Ovary (tissue), 9 donors: ENCODE data around the gene WDR93. TPM values are rescaled to one million over a fixed set of nuclear protein-coding genes. Genes with fewer than 3 reads are reported as not detected.

Experiments used
- DNase-seq, 5 donors: peaks; one replicate each; pipeline ENCODE4 v3.0.0-alpha.2; 2019 to 2020
- H3K27ac ChIP-seq, 2 donors: fragments of 200-600 bp; one replicate each; pipeline versions ENCODE4 v1.5.1 to v1.8.0; 2019 to 2022
- H3K27me3 ChIP-seq: fragments of 200-600 bp; one replicate; pipeline ENCODE4 v1.8.0; 2022
- H3K36me3 ChIP-seq: fragments of 200-600 bp; sonication (generic); one replicate; pipeline ENCODE4 v1.5.1; 2019
- H3K4me1 ChIP-seq: one replicate; pipeline ENCODE4 v1.8.1; 2013; ENCODE audit warnings: mild to moderate bottlenecking, moderate library complexity; ENCODE audit not compliant: insufficient read depth
- H3K4me3 ChIP-seq: fragments of 200-600 bp; sonication (generic); one replicate; pipeline ENCODE4 v1.5.1; 2017
- H3K9me3 ChIP-seq, 2 donors: fragments of 200-600 bp in 1 of 2; sonication (generic) in 1 of 2; one replicate each; pipeline versions ENCODE4 v1.5.1 to v1.8.1; 2013 to 2019; ENCODE audit warnings: mild to moderate bottlenecking in 1 of 2, moderate library complexity in 1 of 2
- EP300 ChIP-seq: sonication (generic); formaldehyde crosslinking; IDR thresholded peaks from one replicate; pipeline ENCODE4 v1.6.1; 2017; ENCODE audit warnings: antibody characterized with exemption
- POLR2A ChIP-seq: fragments of 450-650 bp; IDR thresholded peaks from one replicate; pipeline ENCODE4 v1.6.1; 2017; ENCODE audit warnings: antibody characterized with exemption, mild to moderate bottlenecking, moderate library complexity
- WGBS, 3 donors: extraction: QIAGEN DNeasy Blood & Tissue Kit in 1 of 3; methylation state at CpG; one replicate each; pipeline versions ENCODE4 v1.1.5 to v1.1.7; 2013 to 2017; 5-methylcytosine and 5-hydroxymethylcytosine counted together
- intact Hi-C, 4 donors: fragments of 100-400 bp; cut with DNase I; formaldehyde crosslinking; loops; one replicate each; pipeline versions ENCODE4 v1.11.0 to v1.15.1; 2022 to 2023
- polyA plus RNA-seq, 2 donors: library from polyadenylated mRNA; stranded (reverse); fragments of 200-250 nt in 1 of 2; fragments of 350-450 nt in 1 of 2; fragmentation: Illumina TruSeq in 1 of 2; extraction: RNeasy Lipid Tissue Mini Kit (QIAGEN cat#74804) in 1 of 2; gene quantifications; one replicate each; pipeline ENCODE4 v1.2.3, GENCODE V29; 2013 to 2014
- total RNA-seq, 7 donors: library from RNA; depleted of rRNA in 2 of 7; stranded (reverse); fragments of >200 nt in 2 of 7; fragmentation: NEBNext Ultra II Directional in 3 of 7; extraction: Animal tissue kit (Norgen Biotek cat#: 25700) in 3 of 7; gene quantifications; one replicate each; pipeline versions ENCODE4 v1.1.0 to v1.2.4, GENCODE V29; 2016 to 2023
- TF ChIP-seq, protein P1 (sequence below), 3 donors: fragments of 450-650 bp in 2 of 3; fragments of 200-600 bp in 1 of 3; IDR thresholded peaks; one replicate each; pipeline versions ENCODE4 v1.5.1 to v1.8.0; 2016 to 2022; ENCODE audit warnings: antibody characterized with exemption in 3 of 3, mild to moderate bottlenecking in 1 of 3
- donor health status: DM: no; HTN: no; CAD: no; lungs with moderate emphysema.
- donor health status: DM: no; HTN: no; CAD: no.
- donor health status: Bipolar disorder and iron deficiency.
- donor health status: DM: yes; HTN: yes; CAD: no.
- donor health status: DM: no; HTN: no; CAD: no.
- donor health status: DM: yes; HTN: yes; CAD: no.

Gene WDR93
- total and polyA plus RNA-seq, 9 donors: 0.23 to 3.2 (median 0.46) TPM; not detected in 1

DNA sequence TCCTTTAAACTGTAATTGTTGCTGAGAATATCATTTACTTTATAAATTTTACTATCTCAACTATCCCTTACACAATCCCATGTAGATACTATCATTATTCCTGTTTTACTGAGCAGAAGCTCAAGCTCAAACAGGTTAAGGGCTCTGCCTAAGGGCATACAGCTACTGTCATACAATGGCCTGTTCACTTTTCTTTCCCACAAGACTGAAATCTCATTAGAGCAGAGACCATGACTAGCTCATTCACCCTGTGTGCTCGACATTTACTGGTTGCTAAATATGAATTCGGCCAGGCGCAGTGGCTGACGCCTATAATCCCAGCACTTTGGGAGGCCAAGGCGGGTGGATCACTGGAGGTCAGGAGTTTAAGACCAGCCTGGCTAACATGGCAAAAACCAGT, 83.9 kb downstream of the WDR93 start:
- no peaks in the 10 kb centered on the region for H3K4me1 ChIP-seq
- no peak for DNase-seq
- H3K27ac ChIP-seq: no peak overlapping the region
- no peaks in the 10 kb centered on the region for H3K9me3 ChIP-seq
- H3K27me3 ChIP-seq: no peaks in the 10 kb centered on the region
- TF ChIP-seq POLR2A (no peak), EP300 (no peak)
- TF ChIP-seq, protein P1, sequence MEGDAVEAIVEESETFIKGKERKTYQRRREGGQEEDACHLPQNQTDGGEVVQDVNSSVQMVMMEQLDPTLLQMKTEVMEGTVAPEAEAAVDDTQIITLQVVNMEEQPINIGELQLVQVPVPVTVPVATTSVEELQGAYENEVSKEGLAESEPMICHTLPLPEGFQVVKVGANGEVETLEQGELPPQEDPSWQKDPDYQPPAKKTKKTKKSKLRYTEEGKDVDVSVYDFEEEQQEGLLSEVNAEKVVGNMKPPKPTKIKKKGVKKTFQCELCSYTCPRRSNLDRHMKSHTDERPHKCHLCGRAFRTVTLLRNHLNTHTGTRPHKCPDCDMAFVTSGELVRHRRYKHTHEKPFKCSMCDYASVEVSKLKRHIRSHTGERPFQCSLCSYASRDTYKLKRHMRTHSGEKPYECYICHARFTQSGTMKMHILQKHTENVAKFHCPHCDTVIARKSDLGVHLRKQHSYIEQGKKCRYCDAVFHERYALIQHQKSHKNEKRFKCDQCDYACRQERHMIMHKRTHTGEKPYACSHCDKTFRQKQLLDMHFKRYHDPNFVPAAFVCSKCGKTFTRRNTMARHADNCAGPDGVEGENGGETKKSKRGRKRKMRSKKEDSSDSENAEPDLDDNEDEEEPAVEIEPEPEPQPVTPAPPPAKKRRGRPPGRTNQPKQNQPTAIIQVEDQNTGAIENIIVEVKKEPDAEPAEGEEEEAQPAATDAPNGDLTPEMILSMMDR (IDR thresholded peaks at IDR 0.05): no peak
- H3K36me3 ChIP-seq: no peaks in the 10 kb centered on the region
- intact Hi-C loops: loop anchor here in 1 of 4 donors (10.0 kb wide), 1 partner anchor 100 kb away; no protein-coding TSS in a partner anchor
- 94 to 97% (median 96%) methylated on average over 5 of the region's 5 CpGs for WGBS, 3 donors
- H3K4me3 ChIP-seq: no peak overlapping the region

DNA sequence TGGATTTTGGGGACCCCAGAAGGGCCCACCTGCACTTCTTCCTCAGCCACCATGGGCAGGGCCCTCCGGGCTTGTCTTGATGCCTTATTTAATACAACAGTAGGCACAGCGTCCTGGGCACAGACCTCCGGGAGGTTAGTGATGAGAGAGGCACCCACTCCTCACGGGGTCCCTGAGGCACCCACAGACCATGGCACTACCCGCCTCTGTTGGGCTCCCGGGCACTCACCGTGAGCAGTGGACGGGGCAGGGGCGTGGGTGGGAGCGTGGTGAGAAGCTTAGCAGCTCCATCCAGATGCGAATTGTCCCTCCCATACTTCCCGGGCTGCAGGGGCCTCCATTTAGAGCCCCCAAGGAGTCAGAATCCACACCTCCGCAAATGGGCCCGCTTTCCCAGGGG, 85.2 kb downstream of the WDR93 start:
- Histone ChIP-seq H3K9me3 (no peaks in the 10 kb centered on the region), H3K36me3 (no peaks in the 10 kb centered on the region), H3K4me3 (peak overlapping the region; percentile 41), H3K27me3 (no peaks in the 10 kb centered on the region), H3K4me1 (no peaks in the 10 kb centered on the region), H3K27ac (no peak overlapping the region)
- TF ChIP-seq EP300 (no peak), POLR2A (no peak)
- TF ChIP-seq, protein P1 (IDR thresholded peaks at IDR 0.05): no peak
- no peak for DNase-seq
- 58 to 73% (median 64%) methylated on average over 12 to 14 of the region's 14 CpGs for WGBS, 3 donors
- intact Hi-C loops: loop anchor here in 1 of 4 donors (10.0 kb wide), 1 partner anchor 99 kb away; no protein-coding TSS in a partner anchor

DNA sequence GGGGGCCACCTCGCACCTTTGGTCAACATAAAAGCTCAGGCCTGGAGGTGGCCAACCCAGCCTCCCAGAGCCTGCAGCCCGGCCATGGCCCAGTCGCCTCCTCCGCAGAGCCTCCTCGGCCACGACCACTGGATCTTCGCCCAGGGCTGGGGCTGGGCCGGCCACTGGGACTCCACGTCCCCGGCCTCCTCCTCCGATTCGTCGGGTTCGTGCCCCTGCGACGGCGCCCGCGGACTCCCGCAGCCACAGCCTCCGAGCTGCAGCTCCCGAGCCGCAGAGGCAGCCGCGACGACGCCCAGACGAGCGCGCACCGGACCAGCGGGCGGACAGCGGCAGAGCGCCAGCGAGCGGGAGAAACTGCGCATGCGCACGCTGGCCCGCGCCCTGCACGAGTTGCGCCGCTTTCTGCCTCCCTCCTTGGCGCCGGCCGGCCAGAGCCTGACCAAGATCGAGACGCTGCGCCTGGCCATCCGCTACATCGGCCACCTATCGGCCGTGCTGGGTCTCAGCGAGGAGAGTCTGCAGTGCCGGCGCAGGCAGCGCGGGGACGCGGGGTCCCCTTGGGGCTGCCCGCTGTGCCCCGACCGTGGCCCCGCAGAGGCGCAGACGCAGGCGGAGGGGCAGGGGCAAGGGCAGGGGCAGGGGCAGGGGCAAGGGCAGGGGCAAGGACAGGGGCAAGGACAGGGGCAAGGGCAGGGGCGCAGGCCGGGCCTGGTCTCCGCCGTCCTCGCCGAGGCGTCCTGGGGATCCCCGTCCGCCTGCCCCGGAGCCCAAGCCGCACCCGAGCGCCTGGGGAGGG, 85.9 kb downstream of the WDR93 start, which contains the start of gene MESP2:
TSS of gene MESP2 (plus strand) at position 59 of the 799 bp plus-strand sequence. CDS start at position 85, 26 bp downstream.
- Histone ChIP-seq H3K27ac (no peak within 1 kb of the TSS), H3K4me3 (peak within 1 kb of the TSS; percentile 41), H3K9me3 (no peaks in the 10 kb centered on the region), H3K4me1 (no peaks in the 10 kb centered on the region), H3K27me3 (no peaks in the 10 kb centered on the region), H3K36me3 (no peaks in the 10 kb centered on the region)
- intact Hi-C loops: loop anchor here in 1 of 4 donors (10.0 kb wide), 1 partner anchor 98 kb away; no protein-coding TSS in a partner anchor
- peak; percentile 81 to 92 (median 85) for DNase-seq
- TF ChIP-seq EP300: no peak
- TF ChIP-seq, protein P1 (IDR thresholded peaks at IDR 0.05): peak in 2 of 3 donors; percentile 56 to 67
- no peak for TF ChIP-seq POLR2A
- 4 to 11% (median 10%) methylated on average over 27 to 82 of the region's 82 CpGs for WGBS, 3 donors

DNA sequence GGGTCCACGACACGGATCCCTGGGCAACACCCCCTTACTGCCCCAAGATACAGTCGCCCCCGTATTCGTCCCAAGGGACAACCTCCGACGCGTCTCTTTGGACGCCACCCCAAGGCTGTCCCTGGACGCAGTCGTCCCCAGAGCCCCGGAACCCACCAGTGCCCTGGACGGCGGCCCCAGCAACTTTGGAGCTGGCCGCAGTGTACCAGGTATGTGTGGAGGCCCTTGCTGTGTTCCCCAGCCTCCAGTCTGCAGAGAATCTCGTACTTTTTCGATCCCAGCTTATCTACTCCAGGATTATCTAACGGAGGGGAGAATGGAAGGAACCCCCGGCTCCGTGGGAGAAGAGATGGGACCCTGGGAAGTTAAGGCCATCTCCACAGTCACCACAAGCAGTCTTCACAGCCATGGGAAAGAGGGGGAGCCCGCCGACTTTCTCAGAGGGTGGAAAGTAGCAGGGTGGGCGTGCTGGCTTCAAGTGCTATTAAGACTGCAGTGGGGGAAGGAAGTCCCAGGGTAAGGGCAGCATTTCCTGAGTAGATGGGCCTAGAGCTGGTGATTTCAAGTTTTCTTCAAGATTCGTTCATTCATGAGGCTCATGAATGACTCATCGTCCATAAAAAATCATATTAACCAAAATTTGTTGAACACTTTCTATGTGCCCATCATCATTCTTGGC, 86.6 kb downstream of the WDR93 start:
- Histone ChIP-seq H3K27me3 (no peaks in the 10 kb centered on the region), H3K27ac (no peak overlapping the region), H3K36me3 (no peaks in the 10 kb centered on the region), H3K4me3 (no peak overlapping the region), H3K4me1 (peaks cover 2% of the 10 kb centered on the region), H3K9me3 (no peaks in the 10 kb centered on the region)
- intact Hi-C loops: loop anchor here in 1 of 4 donors (10.0 kb wide), 1 partner anchor 98 kb away; no protein-coding TSS in a partner anchor
- no peak for TF ChIP-seq POLR2A
- TF ChIP-seq, protein P1 (IDR thresholded peaks at IDR 0.05): no peak
- peak in 1 of 5 donors; percentile 42 for DNase-seq
- WGBS, 3 donors: 56 to 69% (median 68%) methylated on average over 21 to 25 of the region's 25 CpGs
